Measurements from ENCODE around the gene TEDC2.

DNA sequence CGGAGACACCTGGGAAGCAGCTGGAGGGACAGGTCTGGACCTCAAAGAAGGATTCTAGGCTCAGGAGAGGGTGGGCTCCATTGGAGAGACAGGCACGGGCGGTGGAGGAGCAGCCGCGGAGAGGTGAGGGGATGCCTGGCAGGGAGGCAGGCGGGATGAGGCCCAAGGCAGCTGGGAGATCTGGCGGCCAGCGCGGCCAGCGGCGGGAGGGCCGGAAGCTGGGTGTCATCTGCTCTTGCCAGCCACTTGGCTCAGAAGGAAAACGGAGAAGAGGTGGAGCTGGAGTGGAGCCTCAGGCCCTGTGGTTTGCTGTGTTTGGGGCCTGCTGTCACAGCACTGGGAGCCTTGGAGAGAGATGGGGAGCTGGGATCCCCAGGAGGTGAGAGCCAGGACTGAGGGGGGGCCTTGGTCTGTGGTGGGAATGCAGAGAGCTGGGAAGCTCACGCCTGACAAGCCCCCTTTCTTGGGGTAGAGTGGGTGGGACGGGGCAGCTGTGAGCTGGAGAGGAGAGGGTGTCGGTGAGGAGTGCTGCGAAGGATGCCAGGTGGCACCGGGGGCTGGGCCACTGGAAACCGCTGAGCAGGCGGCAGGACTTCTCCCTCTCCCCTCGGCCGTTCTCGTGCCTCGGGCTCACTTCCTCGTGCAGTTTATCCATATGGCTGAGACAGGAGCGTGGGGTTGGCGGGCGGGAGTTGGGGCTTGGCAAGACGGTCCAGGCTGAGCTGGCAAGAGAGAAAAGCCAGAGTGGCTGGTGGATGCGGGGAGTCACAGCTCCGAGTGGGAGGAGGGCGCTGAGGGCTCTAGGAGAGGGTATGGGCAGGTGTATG lies 23.0 kb downstream of the TEDC2 start:
- no peak for TF ChIP-seq CTCF (conservative IDR thresholded peaks at IDR 0.05; ENCODE audit: low read length)
- no peak for TF ChIP-seq EZH2phosphoT487 (IDR thresholded peaks at IDR 0.05; ENCODE audit: borderline replicate concordance, low read depth, low read length)
